DOHH2 (cell line): ENCODE results near the gene ATP1A1.

Source experiments
- H3F3A ChIP-seq: fragments of 200-600 bp; sonication (generic), shearing (Covaris generic); 2 replicates; pipeline ENCODE4 v1.6.0; 2016; ENCODE audit warnings: antibody characterized with exemption, mild to moderate bottlenecking; ENCODE audit not compliant: control insufficient read depth, insufficient read depth
- H3K27ac ChIP-seq: fragments of 200-600 bp; sonication (generic); 2 replicates; pipeline ENCODE4 v1.5.1; 2014; ENCODE audit warnings: low read depth, mild to moderate bottlenecking, low read length, moderate library complexity
- H3K27me3 ChIP-seq: fragments of 200-600 bp; sonication (generic); 2 replicates; pipeline ENCODE4 v1.6.1; 2014; ENCODE audit warnings: mild to moderate bottlenecking, low read length, mixed read lengths; ENCODE audit not compliant: control insufficient read depth
- H3K36me3 ChIP-seq: fragments of 200-600 bp; sonication (generic); 2 replicates; pipeline ENCODE4 v1.6.1; 2014; ENCODE audit warnings: mild to moderate bottlenecking, low read length, moderate library complexity, mixed read lengths; ENCODE audit not compliant: control insufficient read depth
- H3K4me1 ChIP-seq: fragments of 200-600 bp; sonication (generic); 2 replicates; pipeline ENCODE4 v1.6.1; 2014; ENCODE audit warnings: mild to moderate bottlenecking, low read length, mixed read lengths; ENCODE audit not compliant: control insufficient read depth
- H3K4me2 ChIP-seq: fragments of 200-600 bp; sonication (generic); 2 replicates; pipeline ENCODE4 v1.6.0; 2014; ENCODE audit warnings: mild to moderate bottlenecking, low read length, moderate library complexity
- H3K4me3 ChIP-seq: fragments of 200-600 bp; sonication (generic); 2 replicates; pipeline ENCODE4 v1.5.1; 2014; ENCODE audit warnings: mild to moderate bottlenecking, low read length, mixed read lengths
- H3K79me2 ChIP-seq: fragments of 200-600 bp; sonication (generic); 2 replicates; pipeline ENCODE4 v1.6.1; 2014; ENCODE audit warnings: mild to moderate bottlenecking, low read length, mixed read lengths; ENCODE audit not compliant: control insufficient read depth
- H3K9me2 ChIP-seq: fragments of 200-600 bp; sonication (generic); replicated peaks from 2 replicates; pipeline ENCODE4 v1.6.1; 2014; ENCODE audit warnings: mild to moderate bottlenecking, low read length, mixed read lengths; ENCODE audit not compliant: control insufficient read depth
- H3K9me3 ChIP-seq: fragments of 200-600 bp; sonication (generic); 2 replicates; pipeline ENCODE4 v1.6.1; 2014; ENCODE audit warnings: antibody characterized with exemption, low read length, mixed read lengths; ENCODE audit not compliant: control insufficient read depth, insufficient read depth
- H4K20me1 ChIP-seq: fragments of 200-600 bp; sonication (generic); 2 replicates; pipeline ENCODE4 v1.6.0; 2014; ENCODE audit warnings: low read depth, mild to moderate bottlenecking, antibody characterized with exemption, low read length, moderate library complexity; ENCODE audit not compliant: control insufficient read depth, insufficient read depth
- EZH2phosphoT487 ChIP-seq: fragments of 200-600 bp; sonication (generic); IDR thresholded peaks from 2 replicates; pipeline ENCODE4 v1.6.1; 2017; ENCODE audit warnings: borderline replicate concordance, mild to moderate bottlenecking, antibody characterized with exemption, low read length, moderate library complexity, mixed read lengths
- TF ChIP-seq, protein P1 (sequence below): fragments of 200-600 bp; sonication (generic); IDR thresholded peaks from one replicate; pipeline ENCODE4 v1.5.1; 2014; ENCODE audit warnings: antibody characterized with exemption, mild to moderate bottlenecking, low read depth, low read length; ENCODE audit not compliant: poor library complexity, severe bottlenecking

ATP1A1 gene

DNA sequence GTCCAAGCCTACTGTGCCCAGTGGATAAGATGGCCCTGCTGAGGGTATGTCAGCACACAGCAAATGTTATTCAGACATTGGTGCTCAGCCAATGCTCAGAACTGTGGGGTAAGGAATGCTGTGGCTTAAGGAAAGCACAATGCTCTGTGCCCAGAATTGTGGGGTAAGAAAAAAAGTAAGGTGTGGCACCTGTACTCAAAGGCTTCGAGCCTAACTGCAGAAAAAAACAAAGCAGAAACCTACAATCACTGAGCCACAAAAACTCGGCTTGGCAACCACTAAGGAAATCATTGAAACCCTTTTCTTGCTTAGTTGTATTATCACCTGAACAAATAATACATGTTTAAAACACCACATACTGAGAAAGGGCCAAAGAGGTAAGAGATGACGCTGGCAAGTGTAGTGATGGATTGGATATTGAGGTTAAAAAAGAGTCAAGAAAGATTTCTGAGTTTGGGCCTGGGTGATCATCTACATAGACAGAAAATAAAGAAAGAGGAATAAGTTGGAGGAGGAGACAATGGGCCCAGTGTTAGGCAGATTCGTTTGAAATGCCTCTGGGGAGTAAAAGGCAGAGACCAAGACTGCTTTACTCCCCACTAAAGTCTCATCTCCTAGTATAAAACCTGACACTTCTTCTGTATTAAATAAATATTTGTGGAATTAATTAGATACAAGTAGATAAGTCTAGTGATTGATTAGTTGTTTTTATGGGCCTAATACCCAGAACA lies 25.9 kb upstream of the ATP1A1 start:
- Histone ChIP-seq H3K4me3 (no peak overlapping the region), H3K4me1 (peaks cover 8% of the 10 kb centered on the region), H4K20me1 (no peaks in the 10 kb centered on the region), H3K79me2 (no peaks in the 10 kb centered on the region), H3K9me3 (no peaks in the 10 kb centered on the region), H3K9me2 (no peaks in the 10 kb centered on the region), H3K4me2 (no peak overlapping the region), H3F3A (no peaks in the 10 kb centered on the region), H3K27ac (no peak overlapping the region), H3K27me3 (no peaks in the 10 kb centered on the region), H3K36me3 (no peaks in the 10 kb centered on the region)
- TF ChIP-seq, protein P1, sequence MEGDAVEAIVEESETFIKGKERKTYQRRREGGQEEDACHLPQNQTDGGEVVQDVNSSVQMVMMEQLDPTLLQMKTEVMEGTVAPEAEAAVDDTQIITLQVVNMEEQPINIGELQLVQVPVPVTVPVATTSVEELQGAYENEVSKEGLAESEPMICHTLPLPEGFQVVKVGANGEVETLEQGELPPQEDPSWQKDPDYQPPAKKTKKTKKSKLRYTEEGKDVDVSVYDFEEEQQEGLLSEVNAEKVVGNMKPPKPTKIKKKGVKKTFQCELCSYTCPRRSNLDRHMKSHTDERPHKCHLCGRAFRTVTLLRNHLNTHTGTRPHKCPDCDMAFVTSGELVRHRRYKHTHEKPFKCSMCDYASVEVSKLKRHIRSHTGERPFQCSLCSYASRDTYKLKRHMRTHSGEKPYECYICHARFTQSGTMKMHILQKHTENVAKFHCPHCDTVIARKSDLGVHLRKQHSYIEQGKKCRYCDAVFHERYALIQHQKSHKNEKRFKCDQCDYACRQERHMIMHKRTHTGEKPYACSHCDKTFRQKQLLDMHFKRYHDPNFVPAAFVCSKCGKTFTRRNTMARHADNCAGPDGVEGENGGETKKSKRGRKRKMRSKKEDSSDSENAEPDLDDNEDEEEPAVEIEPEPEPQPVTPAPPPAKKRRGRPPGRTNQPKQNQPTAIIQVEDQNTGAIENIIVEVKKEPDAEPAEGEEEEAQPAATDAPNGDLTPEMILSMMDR: no peak
- no peak for TF ChIP-seq EZH2phosphoT487

DNA sequence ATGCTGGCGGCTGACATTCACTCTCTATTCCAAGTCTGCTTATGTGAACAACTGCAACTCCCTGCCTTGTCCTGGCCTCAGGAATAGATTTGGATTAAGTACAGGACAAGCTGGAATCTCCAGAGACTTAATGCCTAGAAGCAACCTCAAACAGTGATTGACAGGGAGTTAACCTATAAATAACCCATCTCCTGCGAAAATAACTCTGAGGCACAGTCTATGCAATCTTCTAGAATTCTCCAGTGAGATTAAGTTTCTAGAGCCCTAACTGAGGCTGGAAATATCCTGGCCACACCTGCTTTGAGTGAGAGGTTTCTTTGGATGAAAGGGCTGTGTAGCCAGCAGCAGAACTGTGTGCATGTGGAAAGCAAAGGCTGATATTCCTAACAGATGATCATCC lies 25.3 kb upstream of the ATP1A1 start:
- no peaks in the 10 kb centered on the region for H3K9me2 ChIP-seq
- no peaks in the 10 kb centered on the region for H3F3A ChIP-seq
- no peak overlapping the region for H3K4me2 ChIP-seq
- TF ChIP-seq, protein P1: no peak
- TF ChIP-seq EZH2phosphoT487: no peak
- peaks cover 8% of the 10 kb centered on the region for H3K4me1 ChIP-seq
- no peaks in the 10 kb centered on the region for H3K27me3 ChIP-seq
- no peaks in the 10 kb centered on the region for H3K79me2 ChIP-seq
- H3K9me3 ChIP-seq: no peaks in the 10 kb centered on the region
- H3K27ac ChIP-seq: no peak overlapping the region
- H4K20me1 ChIP-seq: no peaks in the 10 kb centered on the region
- no peak overlapping the region for H3K4me3 ChIP-seq
- H3K36me3 ChIP-seq: no peaks in the 10 kb centered on the region

DNA sequence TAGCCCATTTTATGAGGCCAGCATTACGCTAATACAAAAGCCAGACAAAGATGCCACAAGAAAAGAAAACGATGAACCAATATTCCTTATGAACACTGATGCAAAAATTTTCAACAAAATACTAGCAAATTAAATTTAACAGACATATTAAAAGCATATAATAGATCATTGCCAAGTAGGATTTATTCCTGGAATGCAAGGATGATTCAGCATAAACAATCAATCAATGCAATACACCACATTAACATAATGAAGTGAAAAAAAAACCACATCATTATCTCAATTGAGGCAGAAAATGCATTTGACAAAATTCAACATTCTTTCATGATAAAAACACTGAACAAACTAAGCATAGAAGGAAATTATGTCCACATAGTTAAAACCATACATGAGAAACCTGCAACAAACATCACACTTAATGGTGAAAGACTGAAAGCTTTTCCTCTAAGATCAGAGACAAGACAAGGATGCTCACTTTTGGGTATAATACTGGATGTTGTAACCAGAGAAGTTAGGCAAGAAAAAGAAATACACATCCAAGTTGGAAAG lies 22.9 kb upstream of the ATP1A1 start:
- H3K36me3 ChIP-seq: no peaks in the 10 kb centered on the region
- H3K79me2 ChIP-seq: no peaks in the 10 kb centered on the region
- no peaks in the 10 kb centered on the region for H3K9me3 ChIP-seq
- H3K4me1 ChIP-seq: peaks cover 8% of the 10 kb centered on the region
- H3K27ac ChIP-seq: no peak overlapping the region
- no peaks in the 10 kb centered on the region for H3K9me2 ChIP-seq
- no peak overlapping the region for H3K4me2 ChIP-seq
- no peak overlapping the region for H3K4me3 ChIP-seq
- no peaks in the 10 kb centered on the region for H3F3A ChIP-seq
- H4K20me1 ChIP-seq: no peaks in the 10 kb centered on the region
- no peaks in the 10 kb centered on the region for H3K27me3 ChIP-seq
- TF ChIP-seq, protein P1: no peak
- TF ChIP-seq EZH2phosphoT487: no peak
